HK-2 (cell line): ENCODE measurements around the gene PYROXD2.
A peak's percentile ranks its signal among the peaks of the same experiment; 100 is the strongest.
"Not testable (repeated sequence)": the region's sequence is repeated elsewhere in the genome, so short reads cannot be mapped to it uniquely, and the experiment has no call there.

Experiments
- DNase-seq: peaks from one replicate; pipeline ENCODE4 v3.0.0-alpha.2; 2018; ENCODE audit not compliant: unreplicated experiment

Gene PYROXD2

GRCh38 chr10:98390406-98390805 is 24.6 kb downstream of the PYROXD2 start:
- DNase-seq = no peak

GRCh38 chr10:98389398-98389797 is 25.6 kb downstream of the PYROXD2 start:
- no peak for DNase-seq

GRCh38 chr10:98388101-98388655 is 26.8 kb downstream of the PYROXD2 start:
- no peak for DNase-seq

- DNase-seq = no peak
Observed at GRCh38 chr10:98384531-98385133, 30.4 kb downstream of the PYROXD2 start.

- no peak for DNase-seq
Observed at GRCh38 chr10:98383869-98384268, 31.1 kb downstream of the PYROXD2 start.

- DNase-seq = not testable (repeated sequence)
Observed at GRCh38 chr10:98383134-98383667, 31.8 kb downstream of the PYROXD2 start.

- no peak for DNase-seq
Observed at GRCh38 chr10:98382691-98383101, 32.3 kb downstream of the PYROXD2 start.

- DNase-seq = no peak
Observed at GRCh38 chr10:98380493-98381339, 34.3 kb downstream of the PYROXD2 start.

- no peak for DNase-seq
Observed at GRCh38 chr10:98378722-98379121, 36.3 kb downstream of the PYROXD2 start.

- no peak for DNase-seq
Observed at GRCh38 chr10:98377536-98377935, 37.4 kb downstream of the PYROXD2 start.

GRCh38 chr10:98377001-98377400 is 38.0 kb downstream of the PYROXD2 start:
- no peak for DNase-seq

- no peak for DNase-seq
Observed at GRCh38 chr10:98376485-98376884, 38.5 kb downstream of the PYROXD2 start.

- peak; percentile 41 for DNase-seq
Observed at GRCh38 chr10:98374217-98374985, 40.6 kb downstream of the PYROXD2 start.

- no peak for DNase-seq
Observed at GRCh38 chr10:98373260-98374040, 41.5 kb downstream of the PYROXD2 start.

GRCh38 chr10:98370831-98371820 is 43.9 kb downstream of the PYROXD2 start:
- no peak for DNase-seq

GRCh38 chr10:98369801-98370200 is 45.2 kb downstream of the PYROXD2 start:
- no peak for DNase-seq

- DNase-seq = no peak
Observed at GRCh38 chr10:98368644-98369043, 46.3 kb downstream of the PYROXD2 start.

- no peak for DNase-seq
Observed at GRCh38 chr10:98367604-98368451, 47.2 kb downstream of the PYROXD2 start.

- no peak for DNase-seq
Observed at GRCh38 chr10:98366062-98366530, 48.9 kb downstream of the PYROXD2 start.
